ENCODE measurements around the gene SPRR1A. TPM values are rescaled to one million over a fixed set of nuclear protein-coding genes. Genes with fewer than 3 reads are reported as not detected.
"Not testable (repeated sequence)": the region's sequence is repeated elsewhere in the genome, so short reads cannot be mapped to it uniquely, and the experiment has no call there.

The SPRR1A gene
- total RNA-seq, 3 donors from 2014 or later, result not detected

DNA sequence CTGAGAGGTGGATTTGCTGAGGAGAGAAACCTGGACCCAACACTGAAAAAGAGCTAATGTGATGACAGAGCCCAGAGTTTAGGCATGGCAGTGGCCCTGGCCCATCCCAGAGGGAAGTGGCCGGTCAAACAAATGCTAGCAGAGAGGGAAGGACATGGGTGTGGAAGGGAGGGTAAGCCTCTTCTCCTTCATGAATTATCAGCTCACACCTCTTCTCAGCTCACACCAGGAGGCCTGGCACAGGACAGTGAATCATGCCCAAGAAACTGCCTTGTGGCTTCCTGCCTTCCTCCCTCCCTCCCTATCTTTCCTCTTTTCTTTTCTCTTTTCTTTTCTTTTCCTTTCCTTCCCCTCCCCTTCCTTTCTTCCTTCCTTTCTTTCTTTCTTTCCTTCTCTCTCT lies 16.4 kb downstream of the SPRR1A start:
- H3K36me3 ChIP-seq, result no peaks in the 10 kb centered on the region
- no peak for TF ChIP-seq CTCF (IDR thresholded peaks at IDR 0.05)
- no peak for TF ChIP-seq POLR2AphosphoS5 (IDR thresholded peaks at IDR 0.05)
- no peak for TF ChIP-seq POLR2A (IDR thresholded peaks at IDR 0.05)
- H3K4me3 ChIP-seq, result no peak overlapping the region
- H3K4me1 ChIP-seq, result no peaks in the 10 kb centered on the region
- H3K27me3 ChIP-seq, result no peaks in the 10 kb centered on the region
- no peak overlapping the region for H3K27ac ChIP-seq
- intact Hi-C loops (cut with DNase I; ENCODE audit: low total_unique reads), result no loop called here
- peaks cover 0 to 4% of the 10 kb centered on the region in 2 donors for H3K9me3 ChIP-seq
- DNase-seq (ENCODE audit: low spot score in 2 of 2), result no peak

- H3K4me3 ChIP-seq, result no peak within 1 kb of the TSS
- no peak for TF ChIP-seq POLR2AphosphoS5 (IDR thresholded peaks at IDR 0.05)
- TF ChIP-seq CTCF (IDR thresholded peaks at IDR 0.05), result no peak
- TF ChIP-seq POLR2A (IDR thresholded peaks at IDR 0.05), result no peak
- intact Hi-C loops (cut with DNase I; ENCODE audit: low total_unique reads), result no loop called here
- H3K4me1 ChIP-seq, result no peaks in the 10 kb centered on the region
- no peaks in the 10 kb centered on the region for H3K27me3 ChIP-seq
- no peaks in the 10 kb centered on the region for H3K9me3 ChIP-seq
- no peak within 1 kb of the TSS for H3K27ac ChIP-seq
- H3K36me3 ChIP-seq, result no peaks in the 10 kb centered on the region
- DNase-seq (ENCODE audit: low spot score in 2 of 2), result no peak
Measured at GRCh38 chr1:153001382-153001781, 17.5 kb downstream of the SPRR1A start, which contains the start of gene SPRR3. TSS of gene SPRR3 (plus strand) at chr1:153001749. CDS start at chr1:153003021, 1,272 bp downstream.

GRCh38 chr1:153011235-153011758 lies 27.4 kb downstream of the SPRR1A start:
- H3K4me3 ChIP-seq; H3K36me3 ChIP-seq; DNase-seq (ENCODE audit: low spot score in 2 of 2): not testable (repeated sequence)

DNA sequence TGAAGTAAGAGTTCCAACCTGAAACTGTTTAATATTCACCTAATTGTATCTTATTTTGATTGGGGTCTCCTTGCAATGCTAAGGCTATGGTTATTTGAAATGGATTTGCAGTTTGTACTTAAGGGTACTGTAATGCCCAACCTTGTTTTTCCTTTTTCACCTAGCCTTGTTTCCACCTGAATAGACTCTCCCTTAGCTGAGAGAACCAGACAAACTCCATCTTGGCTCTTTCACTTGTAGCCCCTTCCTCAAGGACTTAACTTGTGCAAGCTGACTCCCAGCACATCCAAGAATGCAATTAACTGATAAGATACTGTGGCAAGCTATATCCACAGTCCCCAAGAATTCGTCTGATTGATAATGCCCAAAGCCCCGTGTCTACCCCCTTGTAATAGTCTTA lies 37.9 kb downstream of the SPRR1A start:
- DNase-seq (ENCODE audit: low spot score in 2 of 2); intact Hi-C loops (cut with DNase I; ENCODE audit: low total_unique reads); H3K9me3 ChIP-seq: not testable (repeated sequence)

More at GRCh38 chr1:153011235-153011758, 27.4 kb downstream of the SPRR1A start:
- H3K27me3 ChIP-seq; H3K4me1 ChIP-seq; H3K27ac ChIP-seq; intact Hi-C loops (cut with DNase I; ENCODE audit: low total_unique reads); H3K9me3 ChIP-seq: not testable (repeated sequence)

DNA sequence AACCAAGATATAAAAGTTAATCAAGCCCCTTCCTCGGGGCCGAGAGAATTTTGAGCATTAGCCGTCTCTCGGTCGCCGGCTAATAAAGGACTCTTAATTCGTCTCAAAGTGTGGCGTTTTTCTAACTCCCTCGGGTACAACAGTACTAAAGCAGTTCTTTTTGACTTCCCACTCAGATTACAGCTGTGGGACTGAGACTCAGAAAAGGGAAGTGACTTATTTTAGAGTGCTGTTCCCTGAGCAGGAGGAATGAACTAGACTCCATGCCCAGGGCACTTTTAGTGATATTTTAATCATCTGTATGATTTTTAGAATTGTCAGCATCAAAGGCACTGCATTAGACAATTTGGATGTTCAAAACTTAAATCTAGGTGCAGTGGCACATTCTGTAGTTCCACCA lies 38.5 kb downstream of the SPRR1A start:
- H3K36me3 ChIP-seq; H3K9me3 ChIP-seq; H3K4me1 ChIP-seq; H3K27ac ChIP-seq; H3K4me3 ChIP-seq; intact Hi-C loops (cut with DNase I; ENCODE audit: low total_unique reads); H3K27me3 ChIP-seq; DNase-seq (ENCODE audit: low spot score in 2 of 2): not testable (repeated sequence)

More for the DNA sequence above, 37.9 kb downstream of the SPRR1A start:
- not testable (repeated sequence) for H3K4me3 ChIP-seq, H3K4me1 ChIP-seq, H3K27me3 ChIP-seq, H3K36me3 ChIP-seq, H3K27ac ChIP-seq

DNA sequence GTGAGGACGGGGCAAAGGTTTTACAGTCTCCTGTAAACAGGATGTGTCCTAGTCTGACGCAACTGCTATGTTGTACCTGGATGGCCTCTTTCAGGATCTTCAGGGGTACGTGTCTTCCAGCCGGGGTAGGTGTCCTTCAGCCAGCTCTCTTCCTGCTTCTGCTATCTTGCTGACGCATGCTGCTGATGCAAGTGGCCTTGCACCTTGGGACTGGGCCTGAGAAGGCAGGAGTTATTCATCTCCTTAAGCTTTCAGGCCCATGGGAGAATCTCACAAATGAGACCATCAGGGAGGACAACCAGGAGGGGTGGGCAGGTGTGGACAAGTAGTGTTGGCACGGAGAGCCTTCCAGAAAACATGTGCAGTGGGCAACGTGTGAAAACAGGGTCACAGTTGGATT lies 39.2 kb downstream of the SPRR1A start:
- no peak overlapping the region for H3K27ac ChIP-seq
- intact Hi-C loops (cut with DNase I; ENCODE audit: low total_unique reads), result no loop called here
- H3K4me1 ChIP-seq, result no peaks in the 10 kb centered on the region
- no peak for TF ChIP-seq CTCF (IDR thresholded peaks at IDR 0.05)
- no peak for TF ChIP-seq POLR2AphosphoS5 (IDR thresholded peaks at IDR 0.05)
- TF ChIP-seq POLR2A (IDR thresholded peaks at IDR 0.05), result no peak
- peaks cover 0 to 3% of the 10 kb centered on the region in 2 donors for H3K27me3 ChIP-seq
- no peaks in the 10 kb centered on the region for H3K9me3 ChIP-seq
- H3K36me3 ChIP-seq, result no peaks in the 10 kb centered on the region
- DNase-seq (ENCODE audit: low spot score in 2 of 2), result no peak
- no peak overlapping the region for H3K4me3 ChIP-seq

DNA sequence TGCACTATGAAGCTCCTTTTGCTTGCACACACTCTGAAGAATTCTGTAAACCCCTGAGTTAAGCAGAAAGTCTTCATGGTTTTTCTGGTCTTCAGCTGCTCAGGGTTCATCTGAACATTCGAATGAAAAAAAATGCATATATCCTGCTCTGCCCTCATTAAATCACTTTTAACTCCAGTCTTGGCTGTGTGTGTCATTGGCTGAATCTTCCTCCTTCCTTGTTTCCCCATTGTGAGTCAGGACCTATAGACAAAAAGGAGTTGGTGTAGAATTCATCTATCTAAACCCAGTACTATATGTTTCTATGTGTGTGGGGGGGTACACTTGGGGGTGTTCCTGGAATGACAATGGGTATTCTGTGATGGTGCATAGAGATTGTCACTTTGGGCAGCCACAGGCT lies 40.5 kb downstream of the SPRR1A start:
- Histone ChIP-seq H3K4me1 (no peaks in the 10 kb centered on the region), H3K36me3 (no peaks in the 10 kb centered on the region), H3K27me3 (no peaks in the 10 kb centered on the region), H3K9me3 (no peaks in the 10 kb centered on the region), H3K4me3 (no peak overlapping the region), H3K27ac (no peak overlapping the region)
- TF ChIP-seq POLR2A (IDR thresholded peaks at IDR 0.05) (no peak), POLR2AphosphoS5 (IDR thresholded peaks at IDR 0.05) (no peak), CTCF (IDR thresholded peaks at IDR 0.05) (no peak)
- no peak for DNase-seq (ENCODE audit: low spot score in 2 of 2)
- intact Hi-C loops (cut with DNase I; ENCODE audit: low total_unique reads), result no loop called here

All from breast epithelium (tissue), 4 donors.